ENCODE measurements around the gene MIA2.

GRCh38 chr14:39369029-39369428, 135.3 kb downstream of the MIA2 start:
- TF ChIP-seq, protein P1, sequence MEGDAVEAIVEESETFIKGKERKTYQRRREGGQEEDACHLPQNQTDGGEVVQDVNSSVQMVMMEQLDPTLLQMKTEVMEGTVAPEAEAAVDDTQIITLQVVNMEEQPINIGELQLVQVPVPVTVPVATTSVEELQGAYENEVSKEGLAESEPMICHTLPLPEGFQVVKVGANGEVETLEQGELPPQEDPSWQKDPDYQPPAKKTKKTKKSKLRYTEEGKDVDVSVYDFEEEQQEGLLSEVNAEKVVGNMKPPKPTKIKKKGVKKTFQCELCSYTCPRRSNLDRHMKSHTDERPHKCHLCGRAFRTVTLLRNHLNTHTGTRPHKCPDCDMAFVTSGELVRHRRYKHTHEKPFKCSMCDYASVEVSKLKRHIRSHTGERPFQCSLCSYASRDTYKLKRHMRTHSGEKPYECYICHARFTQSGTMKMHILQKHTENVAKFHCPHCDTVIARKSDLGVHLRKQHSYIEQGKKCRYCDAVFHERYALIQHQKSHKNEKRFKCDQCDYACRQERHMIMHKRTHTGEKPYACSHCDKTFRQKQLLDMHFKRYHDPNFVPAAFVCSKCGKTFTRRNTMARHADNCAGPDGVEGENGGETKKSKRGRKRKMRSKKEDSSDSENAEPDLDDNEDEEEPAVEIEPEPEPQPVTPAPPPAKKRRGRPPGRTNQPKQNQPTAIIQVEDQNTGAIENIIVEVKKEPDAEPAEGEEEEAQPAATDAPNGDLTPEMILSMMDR (IDR thresholded peaks at IDR 0.05), result no peak
- no peak for TF ChIP-seq POLR2A (IDR thresholded peaks at IDR 0.05)
